WTC11 (cell line): Measurements from ENCODE around the gene GARRE1. TPM values are rescaled to one million over a fixed set of nuclear protein-coding genes. Genes with fewer than 3 reads are reported as not detected.

Source experiments
- ATAC-seq: fragments of 200-7000 bp; cut with Tn5 transposase; 2 replicates; pipeline ENCODE4 v1.10.0; 2021; ENCODE audit warnings: mild to moderate bottlenecking, moderate library complexity
- CTCF ChIA-PET: fragments of 300-600 bp; sonication (Branson Sonifier 250); formaldehyde crosslinking; loops from one replicate; lab custom pipeline; 2021; ENCODE audit warnings: antibody characterized with exemption; lab: Charles Lee
- POLR2A ChIA-PET: fragments of 350-600 bp; sonication (Branson Sonifier 250); formaldehyde crosslinking; loops from one replicate; lab custom pipeline; 2021; ENCODE audit warnings: antibody characterized with exemption; lab: Charles Lee
- DNase-seq: peaks from one replicate; pipeline ENCODE4 v3.0.0; 2021; ENCODE audit warnings: low spot score
- H3K27ac Mint-ChIP-seq: 2 replicates; pipeline ENCODE4 v1.8.0; 2021; ENCODE audit warnings: mixed read lengths
- H3K27me3 Mint-ChIP-seq: 2 replicates; pipeline ENCODE4 v1.8.0; 2021; ENCODE audit warnings: low read depth, mild to moderate bottlenecking, moderate library complexity, mixed read lengths
- H3K36me3 Mint-ChIP-seq: 2 replicates; pipeline ENCODE4 v1.8.0; 2021; ENCODE audit warnings: mixed read lengths
- H3K4me1 Mint-ChIP-seq: 2 replicates; pipeline ENCODE4 v1.8.0; 2022; ENCODE audit warnings: mixed read lengths
- H3K4me3 Mint-ChIP-seq: 2 replicates; pipeline ENCODE4 v1.8.0; 2021; ENCODE audit warnings: mild to moderate bottlenecking, moderate library complexity, mixed read lengths
- H3K9me3 Mint-ChIP-seq: 2 replicates; pipeline ENCODE4 v1.8.0; 2021; ENCODE audit warnings: mixed read lengths
- E2F4 ChIP-seq: sonication (generic); formaldehyde crosslinking; IDR thresholded peaks from 2 replicates; pipeline ENCODE4 v1.8.1; 2022; ENCODE audit warnings: low read depth, mild to moderate bottlenecking, moderate library complexity, missing genetic modification reagents, borderline replicate concordance
- EMX1 ChIP-seq: fragments of 250-450 bp; sonication (Bioruptor Pico); IDR thresholded peaks from 2 replicates; pipeline ENCODE4 v1.8.0; 2021; ENCODE audit warnings: mild to moderate bottlenecking
- GTF2I ChIP-seq: fragments of 250-450 bp; sonication (Bioruptor Pico); conservative IDR thresholded peaks from 2 replicates; pipeline ENCODE4 v1.4.0; 2021; ENCODE audit warnings: mild to moderate bottlenecking
- IRF1 ChIP-seq: sonication (generic); formaldehyde crosslinking; IDR thresholded peaks from 2 replicates; pipeline ENCODE4 v1.8.0; 2023; ENCODE audit warnings: missing genetic modification reagents
- JAZF1 ChIP-seq: fragments of 250-450 bp; sonication (Bioruptor Pico); IDR thresholded peaks from 2 replicates; pipeline ENCODE4 v1.9.0; 2021; ENCODE audit warnings: moderate library complexity, mild to moderate bottlenecking, inconsistent platforms
- KAT7 ChIP-seq: sonication (generic); formaldehyde crosslinking; IDR thresholded peaks from 2 replicates; pipeline ENCODE4 v1.8.1; 2023; ENCODE audit warnings: missing genetic modification reagents, mild to moderate bottlenecking, borderline replicate concordance
- MLX ChIP-seq: sonication (generic); formaldehyde crosslinking; IDR thresholded peaks from 2 replicates; pipeline ENCODE4 v1.8.1; 2023; ENCODE audit warnings: mild to moderate bottlenecking, missing genetic modification reagents, moderate library complexity
- NR1H2 ChIP-seq: sonication (generic); formaldehyde crosslinking; IDR thresholded peaks from 2 replicates; pipeline ENCODE4 v1.9.0; 2021; ENCODE audit warnings: mild to moderate bottlenecking, moderate library complexity, missing genetic modification reagents
- PREB ChIP-seq: sonication (generic); formaldehyde crosslinking; IDR thresholded peaks from 2 replicates; pipeline ENCODE4 v1.8.1; 2022; ENCODE audit warnings: mild to moderate bottlenecking, missing genetic modification reagents, moderate library complexity, borderline replicate concordance
- PRRX2 ChIP-seq: fragments of 250-450 bp; sonication (Bioruptor Pico); IDR thresholded peaks from 2 replicates; pipeline ENCODE4 v1.8.0; 2021; ENCODE audit warnings: mild to moderate bottlenecking
- RORB ChIP-seq: fragments of 250-450 bp; sonication (Bioruptor Pico); IDR thresholded peaks from 2 replicates; pipeline ENCODE4 v1.9.0; 2021; ENCODE audit warnings: mild to moderate bottlenecking
- SMAD3 ChIP-seq: sonication (generic); formaldehyde crosslinking; IDR thresholded peaks from 2 replicates; pipeline ENCODE4 v1.8.0; 2022; ENCODE audit warnings: missing genetic modification reagents, mild to moderate bottlenecking, borderline replicate concordance
- TEAD1 ChIP-seq: sonication (generic); formaldehyde crosslinking; IDR thresholded peaks from 2 replicates; pipeline ENCODE4 v1.8.0; 2022; ENCODE audit warnings: mild to moderate bottlenecking, missing genetic modification reagents
- USF2 ChIP-seq: sonication (generic); formaldehyde crosslinking; IDR thresholded peaks from 2 replicates; pipeline ENCODE4 v1.8.1; 2023; ENCODE audit warnings: mild to moderate bottlenecking, missing genetic modification reagents, moderate library complexity
- ZBTB21 ChIP-seq: sonication (generic); formaldehyde crosslinking; IDR thresholded peaks from 2 replicates; pipeline ENCODE4 v1.8.1; 2023; ENCODE audit warnings: mild to moderate bottlenecking, missing genetic modification reagents, borderline replicate concordance
- ZNF232 ChIP-seq: sonication (generic); formaldehyde crosslinking; IDR thresholded peaks from 2 replicates; pipeline ENCODE4 v1.8.0; 2022; ENCODE audit warnings: mild to moderate bottlenecking, missing genetic modification reagents
- ZNF317 ChIP-seq: sonication (generic); formaldehyde crosslinking; IDR thresholded peaks from 2 replicates; pipeline ENCODE4 v1.8.1; 2023; ENCODE audit warnings: low read depth, mild to moderate bottlenecking, moderate library complexity, missing genetic modification reagents, borderline replicate concordance
- ZNF396 ChIP-seq: fragments of 250-450 bp; sonication (Bioruptor Pico); IDR thresholded peaks from 2 replicates; pipeline ENCODE4 v1.8.0; 2021; ENCODE audit warnings: mild to moderate bottlenecking, moderate library complexity, borderline replicate concordance
- ZSCAN18 ChIP-seq: fragments of 250-450 bp; sonication (Bioruptor Pico); IDR thresholded peaks from 2 replicates; pipeline ENCODE4 v2.1.2; 2022; ENCODE audit warnings: mild to moderate bottlenecking, moderate library complexity
- total RNA-seq: library from RNA; stranded (reverse); gene quantifications from 3 replicates; pipeline ENCODE4 v1.2.3, GENCODE V29; 2021

Gene GARRE1
- total RNA-seq, 1 experiment from 2014 or later = 16.7 TPM

GRCh38 chr19:34276614-34277013, 22.3 kb downstream of the GARRE1 start (continued):
- no peak for TF ChIP-seq KAT7 (CRISPR knock-in tag)
- no peak for TF ChIP-seq JAZF1 (CRISPR knock-in tag)
- no peak for TF ChIP-seq USF2 (CRISPR knock-in tag)
- TF ChIP-seq ZNF396 (CRISPR knock-in tag) = no peak
- no peak for TF ChIP-seq PRRX2 (CRISPR knock-in tag)

GRCh38 chr19:34277244-34277643, 22.9 kb downstream of the GARRE1 start:
- H3K27ac Mint-ChIP-seq = peak overlapping the region; percentile 11

GRCh38 chr19:34278783-34279182, 24.4 kb downstream of the GARRE1 start:
- Mint-ChIP-seq H3K36me3 (peaks cover 7% of the 10 kb centered on the region; the same call in 1 of the 2 replicates), H3K27ac (no peak overlapping the region), H3K4me3 (no peak overlapping the region), H3K9me3 (peaks cover 11% of the 10 kb centered on the region), H3K27me3 (no peaks in the 10 kb centered on the region), H3K4me1 (peaks cover 4% of the 10 kb centered on the region)
- ChIA-PET CTCF (interaction anchor here (0.7 kb wide), 1 partner anchor 42 kb away, joined by 3 read pairs; no protein-coding TSS in a partner anchor), POLR2A (interaction anchor here (0.5 to 0.6 kb wide), 2 partner anchors 204 to 925 kb away, joined by 3 to 7 read pairs; no protein-coding TSS in a partner anchor)
- no peak for TF ChIP-seq ZSCAN18 (CRISPR knock-in tag)
- no peak for TF ChIP-seq IRF1
- no peak for ATAC-seq
- DNase-seq = no peak

More at GRCh38 chr19:34277244-34277643, 22.9 kb downstream of the GARRE1 start:
- Mint-ChIP-seq H3K4me1 (peaks cover 4% of the 10 kb centered on the region), H3K9me3 (peaks cover 11% of the 10 kb centered on the region), H3K36me3 (peaks cover 7% of the 10 kb centered on the region; the same call in 1 of the 2 replicates), H3K27me3 (no peaks in the 10 kb centered on the region), H3K4me3 (no peak overlapping the region)
- TF ChIP-seq ZSCAN18 (CRISPR knock-in tag) (no peak), JAZF1 (CRISPR knock-in tag) (no peak), MLX (no peak), E2F4 (CRISPR knock-in tag) (no peak), RORB (CRISPR knock-in tag) (no peak), ZNF317 (CRISPR knock-in tag) (no peak), PREB (CRISPR knock-in tag) (no peak), NR1H2 (no peak), ZBTB21 (no peak), PRRX2 (CRISPR knock-in tag) (no peak), GTF2I (CRISPR knock-in tag) (no peak), TEAD1 (CRISPR knock-in tag) (no peak), ZNF396 (CRISPR knock-in tag) (no peak), ZNF232 (no peak), EMX1 (no peak), SMAD3 (CRISPR knock-in tag) (no peak)
- ATAC-seq = no peak
- POLR2A ChIA-PET = no interaction called here
- CTCF ChIA-PET = no interaction called here
- DNase-seq = no peak
